HCT116 (cell line): ENCODE measurements around the gene SGK1. TPM values are rescaled to one million over a fixed set of nuclear protein-coding genes. Genes with fewer than 3 reads are reported as not detected.

ENCODE experiments used
- ATAC-seq: fragments of 200-7000 bp; cut with Tn5 transposase; 2 replicates; pipeline ENCODE4 v1.9.1; 2020; ENCODE audit warnings: mild to moderate bottlenecking, moderate library complexity
- BruUV-seq: library from RNA; stranded (reverse); fragments of 400-500 nt; replicated peaks from 2 replicates; lab custom pipeline; 2021; lab: Mats Ljungman, UMichigan
- CTCF ChIA-PET: fragments of 300-600 bp; sonication (Branson Sonifier 250); formaldehyde crosslinking; loops from one replicate; lab custom pipeline; 2021; ENCODE audit warnings: antibody characterized with exemption; lab: Charles Lee
- POLR2A ChIA-PET: fragments of 300-600, 350-600 bp; sonication (Branson Sonifier 250); formaldehyde crosslinking; loops from one replicate; lab custom pipeline; 2021; ENCODE audit warnings: antibody characterized with exemption; lab: Charles Lee
- RAD21 ChIA-PET, 2 experiments: fragments of 300-600 bp; sonication (Branson Sonifier 250); formaldehyde crosslinking; loops; one replicate each; lab custom pipeline; 2023; ENCODE audit warnings: low total read pairs in 2 of 2; ENCODE audit not compliant: uncharacterized antibody in 2 of 2, unreplicated experiment in 2 of 2, low non-redundant PET in 1 of 2; lab: Charles Lee
- DNase-seq: peaks from one replicate; pipeline ENCODE4 v3.0.0-alpha.2; 2010; ENCODE audit warnings: low read depth, low spot score
- H2AFZ ChIP-seq: fragments of 200-600 bp; shearing (Covaris generic), sonication (generic); 2 replicates; pipeline ENCODE4 v1.6.1; 2017; ENCODE audit warnings: low read depth, mixed run types, mixed read lengths, antibody characterized with exemption, low read length; ENCODE audit not compliant: poor library complexity, severe bottlenecking
- H3K27ac ChIP-seq: 2 replicates; pipeline ENCODE4 v1.5.1; 2012; ENCODE audit warnings: low read depth, low read length
- H3K27me3 ChIP-seq: fragments of 200-600 bp; sonication (generic); 2 replicates; pipeline ENCODE4 v1.6.1; 2016; ENCODE audit warnings: mixed run types, low read length, mixed read lengths; ENCODE audit not compliant: insufficient read depth
- H3K36me3 ChIP-seq, 2 experiments: fragments of 200-500 bp in 1 of 2; fragments of 200-600 bp in 1 of 2; sonication (Bioruptor generic) in 1 of 2; sonication (generic) in 1 of 2; 2 replicates each; pipeline versions ENCODE4 v1.5.1 to v1.6.1; 2014 to 2016; ENCODE audit warnings: low read length in 2 of 2, inconsistent platforms in 1 of 2, mixed read lengths in 1 of 2, mixed run types in 1 of 2; ENCODE audit not compliant: insufficient read depth in 2 of 2, control insufficient read depth in 1 of 2
- H3K4me1 ChIP-seq, 2 experiments: fragments of 200-600 bp in 1 of 2; sonication (generic) in 1 of 2; 2 replicates each; pipeline versions ENCODE4 v1.5.1 to v1.6.1; 2012 to 2017; ENCODE audit warnings: low read length in 2 of 2, inconsistent platforms in 1 of 2, mild to moderate bottlenecking in 1 of 2, mixed read lengths in 1 of 2, mixed run types in 1 of 2, moderate library complexity in 1 of 2; ENCODE audit not compliant: insufficient read depth in 2 of 2, control insufficient read depth in 1 of 2
- H3K4me2 ChIP-seq: fragments of 200-600 bp; sonication (generic); 2 replicates; pipeline ENCODE4 v1.6.1; 2017; ENCODE audit warnings: mixed run types, low read length, mixed read lengths
- H3K4me3 ChIP-seq, 2 experiments: fragments of 200-600 bp in 1 of 2; sonication (generic) in 1 of 2; replicated peaks in 1 of 2; 2 replicates each; pipeline ENCODE4 v1.5.1; 2011 to 2016; ENCODE audit warnings: low read length in 2 of 2, control low read depth in 1 of 2, low read depth in 1 of 2, mild to moderate bottlenecking in 1 of 2, mixed read lengths in 1 of 2, mixed run types in 1 of 2
- H3K79me2 ChIP-seq: fragments of 200-600 bp; sonication (generic); 2 replicates; pipeline ENCODE4 v1.6.1; 2017; ENCODE audit warnings: mild to moderate bottlenecking, mixed run types, low read length, moderate library complexity, mixed read lengths; ENCODE audit not compliant: insufficient read depth
- H3K9ac ChIP-seq: fragments of 200-600 bp; sonication (generic); 2 replicates; pipeline ENCODE4 v1.6.1; 2016; ENCODE audit warnings: low read length, mixed read lengths
- H3K9me2 ChIP-seq: fragments of 200-600 bp; sonication (generic), shearing (Covaris generic); 2 replicates; pipeline ENCODE4 v1.6.1; 2017; ENCODE audit warnings: mixed run types, mild to moderate bottlenecking, moderate library complexity; ENCODE audit not compliant: insufficient read depth
- H3K9me3 ChIP-seq, 2 experiments: fragments of 200-500 bp in 1 of 2; fragments of 200-600 bp in 1 of 2; sonication (Bioruptor generic) in 1 of 2; sonication (generic) in 1 of 2; 2 replicates each; pipeline ENCODE4 v1.6.1; 2014 to 2017; ENCODE audit warnings: low read length in 2 of 2, mixed read lengths in 2 of 2, inconsistent platforms in 1 of 2, low read depth in 1 of 2, mild to moderate bottlenecking in 1 of 2, mixed run types in 1 of 2, moderate library complexity in 1 of 2; ENCODE audit not compliant: control insufficient read depth in 1 of 2, insufficient read depth in 1 of 2
- H4K20me1 ChIP-seq: fragments of 200-600 bp; sonication (generic), shearing (Covaris generic); 2 replicates; pipeline ENCODE4 v1.6.1; 2017; ENCODE audit warnings: mixed run types, mild to moderate bottlenecking, moderate library complexity; ENCODE audit not compliant: insufficient read depth
- CBX3 ChIP-seq: IDR thresholded peaks from 2 replicates; pipeline ENCODE4 v1.6.1; 2012; ENCODE audit warnings: low read depth
- CEBPB ChIP-seq: IDR thresholded peaks from 2 replicates; pipeline ENCODE4 v1.6.1; 2012; ENCODE audit warnings: low read depth
- EGR1 ChIP-seq: IDR thresholded peaks from 2 replicates; pipeline ENCODE4 v1.6.1; 2012; ENCODE audit warnings: low read depth
- EZH2 ChIP-seq: fragments of 200-600 bp; sonication (generic); IDR thresholded peaks from 2 replicates; pipeline ENCODE4 v1.6.1; 2017; ENCODE audit warnings: antibody characterized with exemption, mixed run types
- FOSL1 ChIP-seq: IDR thresholded peaks from 2 replicates; pipeline ENCODE4 v1.6.1; 2012; ENCODE audit warnings: low read depth
- POLR2AphosphoS5 ChIP-seq: IDR thresholded peaks from 2 replicates; pipeline ENCODE4 v1.6.1; 2011; ENCODE audit warnings: mild to moderate bottlenecking, low read depth, low read length, moderate library complexity
- RAD21 ChIP-seq: IDR thresholded peaks from 2 replicates; pipeline ENCODE4 v1.6.1; 2012; ENCODE audit warnings: low read depth, mild to moderate bottlenecking
- SRF ChIP-seq: IDR thresholded peaks from 2 replicates; pipeline ENCODE4 v1.6.1; 2012; ENCODE audit warnings: low read depth
- ZNF274 ChIP-seq: fragments of 200-500 bp; sonication (Bioruptor generic); IDR thresholded peaks from 2 replicates; pipeline ENCODE4 v1.6.1; 2014; ENCODE audit warnings: mild to moderate bottlenecking, low read depth, low read length, inconsistent platforms
- intact Hi-C: fragments of 100-400 bp; cut with micrococcal nuclease; formaldehyde crosslinking; loops from 2 replicates; pipeline ENCODE4 v1.10.0; 2022
- total RNA-seq: library from RNA; stranded (reverse); gene quantifications from one replicate; pipeline ENCODE4 v1.2.1, GENCODE V29; 2021; ENCODE audit not compliant: unreplicated experiment
- TF ChIP-seq, protein P1 (sequence below), 3 experiments: fragments of 200-600 bp in 1 of 3; sonication (generic) in 1 of 3; IDR thresholded peaks in 2 of 3; conservative IDR thresholded peaks in 1 of 3; 2 replicates each; pipeline ENCODE4 v1.5.1; 2012 to 2017; ENCODE audit warnings: low read depth in 2 of 3, low read length in 2 of 3, antibody characterized with exemption in 1 of 3, borderline replicate concordance in 1 of 3, control low read depth in 1 of 3, mild to moderate bottlenecking in 1 of 3, mixed read lengths in 1 of 3, mixed run types in 1 of 3, moderate library complexity in 1 of 3; ENCODE audit not compliant: insufficient read depth in 1 of 3
- TF ChIP-seq, protein P2 (sequence below): IDR thresholded peaks from 2 replicates; pipeline ENCODE4 v1.6.1; 2012

Gene SGK1
- total RNA-seq, 1 experiment from 2014 or later: 4.5 TPM

DNA sequence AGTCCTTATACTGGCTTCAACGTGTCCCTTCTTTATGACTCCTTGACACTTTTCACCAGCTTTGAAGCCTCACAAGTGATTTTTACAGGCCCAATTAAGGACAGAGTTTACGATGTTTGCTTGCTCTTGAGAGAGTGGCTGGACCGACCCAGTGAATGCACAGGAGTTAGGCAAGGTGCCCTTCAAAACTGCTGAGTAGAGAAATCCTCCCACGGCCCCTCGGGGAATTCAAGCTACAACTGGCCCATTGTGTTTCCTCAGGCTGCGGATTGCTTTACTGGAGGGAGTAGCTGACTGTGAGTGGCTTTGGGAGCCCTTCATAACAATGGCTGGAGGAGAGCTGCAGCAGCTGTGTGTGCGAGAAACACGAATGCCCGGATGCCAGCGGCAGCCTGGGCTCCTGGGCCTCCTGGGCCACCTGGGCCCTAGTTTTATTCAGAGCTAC, 50.0 kb downstream of the SGK1 start:
- Histone ChIP-seq H3K9me2 (no peaks in the 10 kb centered on the region), H3K36me3 (no peaks in the 10 kb centered on the region), H3K9ac (no peak overlapping the region), H2AFZ (no peak overlapping the region), H3K27me3 (no peaks in the 10 kb centered on the region), H3K9me3 (no peaks in the 10 kb centered on the region), H4K20me1 (no peaks in the 10 kb centered on the region), H3K4me2 (no peak overlapping the region), H3K4me3 (no peak overlapping the region), H3K79me2 (no peaks in the 10 kb centered on the region), H3K4me1 (no peaks in the 10 kb centered on the region), H3K27ac (no peak overlapping the region)
- ChIA-PET RAD21 (no interaction called here), CTCF (no interaction called here), POLR2A (no interaction called here)
- no peak for ATAC-seq
- TF ChIP-seq ZNF274 (no peak), EGR1 (no peak), CBX3 (no peak), FOSL1 (no peak), EZH2 (no peak), RAD21 (no peak)
- TF ChIP-seq, protein P1, sequence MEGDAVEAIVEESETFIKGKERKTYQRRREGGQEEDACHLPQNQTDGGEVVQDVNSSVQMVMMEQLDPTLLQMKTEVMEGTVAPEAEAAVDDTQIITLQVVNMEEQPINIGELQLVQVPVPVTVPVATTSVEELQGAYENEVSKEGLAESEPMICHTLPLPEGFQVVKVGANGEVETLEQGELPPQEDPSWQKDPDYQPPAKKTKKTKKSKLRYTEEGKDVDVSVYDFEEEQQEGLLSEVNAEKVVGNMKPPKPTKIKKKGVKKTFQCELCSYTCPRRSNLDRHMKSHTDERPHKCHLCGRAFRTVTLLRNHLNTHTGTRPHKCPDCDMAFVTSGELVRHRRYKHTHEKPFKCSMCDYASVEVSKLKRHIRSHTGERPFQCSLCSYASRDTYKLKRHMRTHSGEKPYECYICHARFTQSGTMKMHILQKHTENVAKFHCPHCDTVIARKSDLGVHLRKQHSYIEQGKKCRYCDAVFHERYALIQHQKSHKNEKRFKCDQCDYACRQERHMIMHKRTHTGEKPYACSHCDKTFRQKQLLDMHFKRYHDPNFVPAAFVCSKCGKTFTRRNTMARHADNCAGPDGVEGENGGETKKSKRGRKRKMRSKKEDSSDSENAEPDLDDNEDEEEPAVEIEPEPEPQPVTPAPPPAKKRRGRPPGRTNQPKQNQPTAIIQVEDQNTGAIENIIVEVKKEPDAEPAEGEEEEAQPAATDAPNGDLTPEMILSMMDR (IDR thresholded peaks at IDR 0.05 in 2 of 3, conservative IDR thresholded peaks at IDR 0.05 in 1 of 3; ENCODE audit: borderline replicate concordance in 1 of 3, insufficient read depth in 1 of 3, low read depth in 2 of 3, low read length in 2 of 3): no peak
- TF ChIP-seq, protein P2, sequence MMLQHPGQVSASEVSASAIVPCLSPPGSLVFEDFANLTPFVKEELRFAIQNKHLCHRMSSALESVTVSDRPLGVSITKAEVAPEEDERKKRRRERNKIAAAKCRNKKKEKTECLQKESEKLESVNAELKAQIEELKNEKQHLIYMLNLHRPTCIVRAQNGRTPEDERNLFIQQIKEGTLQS: no peak
- no peak for DNase-seq
- BruUV-seq: no TSS peak
- intact Hi-C loops: no loop called here

GRCh38 chr6:134266776-134267175, 51.1 kb downstream of the SGK1 start:
- no peaks in the 10 kb centered on the region for H3K4me1 ChIP-seq
- ChIA-PET CTCF (no interaction called here), POLR2A (no interaction called here), RAD21 (no interaction called here)
- no TSS peak for BruUV-seq
- no peaks in the 10 kb centered on the region for H4K20me1 ChIP-seq
- ATAC-seq (no peak), DNase-seq (no peak)
- intact Hi-C loops: no loop called here
- H3K9me2 ChIP-seq: no peaks in the 10 kb centered on the region
- H3K79me2 ChIP-seq: no peaks in the 10 kb centered on the region
- no peaks in the 10 kb centered on the region for H3K9me3 ChIP-seq
- H3K4me2 ChIP-seq: no peak overlapping the region
- no peak overlapping the region for H3K27ac ChIP-seq
- no peak overlapping the region for H3K9ac ChIP-seq
- H3K27me3 ChIP-seq: no peaks in the 10 kb centered on the region
- TF ChIP-seq POLR2AphosphoS5 (no peak), FOSL1 (no peak), SRF (no peak), CEBPB (no peak), RAD21 (no peak)
- no peak overlapping the region for H2AFZ ChIP-seq
- H3K4me3 ChIP-seq: no peak overlapping the region
- H3K36me3 ChIP-seq: no peaks in the 10 kb centered on the region
